ENCODE measurements around the gene ARL17A. TPM values are rescaled to one million over a fixed set of nuclear protein-coding genes. Genes with fewer than 3 reads are reported as not detected.
"Not testable (repeated sequence)": the region's sequence is repeated elsewhere in the genome, so short reads cannot be mapped to it uniquely, and the experiment has no call there.

The ARL17A gene
- 1.9 and 2.1 TPM in 2 replicates for total RNA-seq

GRCh38 chr17:46579083-46580075 is at the start of gene ARL17A:
Gene ARL17A (minus strand): TSS chr17:46579691. CDS start chr17:46576322, 3,369 bp downstream.
- not testable (repeated sequence) for DNase-seq (ENCODE audit: low read depth in 2 of 2)

- DNase-seq (ENCODE audit: low read depth in 2 of 2): not testable (repeated sequence)
Observed at GRCh38 chr17:46628753-46629436, 49.4 kb upstream of the ARL17A start.

GRCh38 chr17:46627452-46627851 is 48.0 kb upstream of the ARL17A start:
- DNase-seq (ENCODE audit: low read depth in 2 of 2): not testable (repeated sequence)

DNA sequence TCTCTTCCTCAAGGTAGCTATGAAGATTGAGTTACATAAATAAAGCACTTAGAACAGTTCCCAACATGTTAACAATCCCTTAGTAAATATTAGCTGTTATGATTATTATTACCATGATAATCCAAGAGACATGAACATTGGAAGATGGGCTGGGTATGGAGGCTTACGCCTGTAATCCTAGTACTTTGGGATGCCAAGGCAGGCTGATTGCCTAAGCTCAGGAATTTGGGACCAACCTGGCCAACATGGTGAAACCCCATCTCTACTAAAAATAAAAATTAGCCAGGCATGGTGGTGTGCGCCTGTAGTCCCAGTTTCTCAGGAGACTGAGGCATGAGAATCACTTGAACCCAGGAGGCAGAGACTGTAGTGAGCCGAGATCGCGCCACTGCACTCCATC is 45.2 kb upstream of the ARL17A start:
- DNase-seq (ENCODE audit: low read depth in 2 of 2): not testable (repeated sequence)

DNA sequence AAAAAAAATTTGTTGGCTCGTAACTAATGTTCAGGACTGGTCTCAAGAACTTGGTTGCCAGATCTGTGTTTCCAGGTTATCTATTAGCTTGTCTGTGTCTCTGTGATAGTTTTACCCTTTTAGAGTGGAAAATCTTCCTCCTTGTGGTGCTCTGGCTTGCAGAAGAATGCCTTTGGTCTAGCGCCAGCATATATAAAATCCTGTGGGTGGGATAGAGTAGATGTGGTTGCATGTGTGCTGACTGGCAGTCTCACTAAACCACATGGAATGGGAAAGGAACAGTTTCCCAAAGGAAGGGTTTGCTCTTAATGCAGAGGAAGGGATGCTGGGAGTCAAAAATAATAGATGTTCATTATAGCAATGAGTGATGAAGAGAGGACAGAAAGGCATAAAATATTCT is 44.3 kb upstream of the ARL17A start:
- not testable (repeated sequence) for DNase-seq (ENCODE audit: low read depth in 2 of 2)

GRCh38 chr17:46618975-46619374 is 39.5 kb upstream of the ARL17A start:
- not testable (repeated sequence) for DNase-seq (ENCODE audit: low read depth in 2 of 2)

DNA sequence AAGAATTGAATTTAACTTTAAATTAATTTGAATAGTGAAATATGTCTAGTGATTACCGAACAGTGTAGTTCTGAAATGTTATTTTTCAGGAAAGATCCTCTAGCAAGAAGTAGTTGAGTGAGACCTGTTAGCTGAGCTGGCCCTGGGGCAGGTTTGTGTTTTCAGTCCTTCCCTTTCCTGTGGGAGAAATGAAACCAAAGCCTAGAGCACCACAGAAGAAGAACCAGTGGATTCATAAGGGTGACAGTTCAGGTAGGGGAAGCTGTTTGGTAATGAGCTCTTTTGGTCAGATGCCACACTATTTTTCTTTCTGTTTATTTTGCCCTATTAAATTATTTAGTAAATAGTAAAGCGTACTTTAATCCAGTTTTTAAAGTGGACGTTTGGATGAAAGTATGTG is 37.6 kb upstream of the ARL17A start:
- not testable (repeated sequence) for DNase-seq (ENCODE audit: low read depth in 2 of 2)

DNA sequence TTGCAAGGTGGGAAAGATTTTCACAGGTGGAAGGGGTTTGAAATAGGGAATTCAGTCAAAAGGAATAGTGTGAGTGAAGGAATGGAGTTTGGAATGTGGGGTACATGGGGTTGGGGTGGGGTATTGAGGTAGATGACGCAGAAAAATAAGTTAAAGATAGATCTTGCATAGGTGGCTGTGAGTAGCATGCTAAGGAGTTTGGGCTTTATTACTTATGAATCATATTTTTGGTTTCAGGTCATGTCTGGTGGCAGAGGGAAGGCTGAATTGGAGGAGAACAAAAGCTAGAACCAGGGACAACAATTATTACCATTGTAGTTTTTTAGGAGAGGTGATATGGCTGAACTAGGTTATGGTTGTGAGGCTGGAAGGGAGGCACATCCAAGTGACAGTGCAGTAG is 34.4 kb upstream of the ARL17A start:
- not testable (repeated sequence) for DNase-seq (ENCODE audit: low read depth in 2 of 2)

- DNase-seq (ENCODE audit: low read depth in 2 of 2): not testable (repeated sequence)
Observed at GRCh38 chr17:46611304-46611703, 31.8 kb upstream of the ARL17A start.

GRCh38 chr17:46603125-46603524 is 23.6 kb upstream of the ARL17A start:
- DNase-seq (ENCODE audit: low read depth in 2 of 2): not testable (repeated sequence)

- DNase-seq (ENCODE audit: low read depth in 2 of 2): not testable (repeated sequence)
Observed at GRCh38 chr17:46600767-46601166, 21.3 kb upstream of the ARL17A start.

DNA sequence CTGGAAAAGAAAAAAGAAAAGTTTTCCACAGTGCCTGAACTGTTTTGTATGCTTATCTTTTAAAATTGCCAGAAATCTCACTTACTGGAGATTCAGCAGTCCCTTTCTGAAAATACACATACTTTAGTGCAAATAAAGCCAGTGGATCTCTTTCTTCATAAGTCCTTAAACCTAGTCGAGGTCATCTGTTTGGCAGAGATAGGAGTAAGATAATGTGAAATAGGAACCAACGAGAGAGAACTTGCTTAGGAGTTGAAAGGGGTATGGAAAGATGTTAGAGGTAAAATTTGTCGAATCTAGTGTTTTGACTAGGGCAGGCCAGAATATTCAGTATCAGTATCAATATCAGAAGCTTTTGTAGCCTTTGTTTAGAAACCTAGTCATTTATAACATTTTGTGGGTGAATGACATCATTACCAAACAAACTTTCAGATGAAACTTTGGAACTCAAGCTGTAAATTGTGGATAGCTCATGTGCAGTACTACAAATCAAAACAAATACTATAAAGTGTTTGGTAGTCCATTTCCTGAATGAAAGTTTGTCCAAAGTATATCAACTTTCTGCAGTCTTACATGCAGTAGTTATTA is 18.9 kb upstream of the ARL17A start:
- not testable (repeated sequence) for DNase-seq (ENCODE audit: low read depth in 2 of 2)

- DNase-seq (ENCODE audit: low read depth in 2 of 2): not testable (repeated sequence)
Observed at GRCh38 chr17:46591332-46591731, 11.8 kb upstream of the ARL17A start.

GRCh38 chr17:46590157-46591146 is 11.0 kb upstream of the ARL17A start, which contains the start of gene NSF:
Gene NSF (plus strand): TSS chr17:46590669. CDS start chr17:46590776, 107 bp downstream.
- not testable (repeated sequence) for DNase-seq (ENCODE audit: low read depth in 2 of 2)

GRCh38 chr17:46585444-46585843 is 6.0 kb upstream of the ARL17A start:
- not testable (repeated sequence) for DNase-seq (ENCODE audit: low read depth in 2 of 2)

DNA sequence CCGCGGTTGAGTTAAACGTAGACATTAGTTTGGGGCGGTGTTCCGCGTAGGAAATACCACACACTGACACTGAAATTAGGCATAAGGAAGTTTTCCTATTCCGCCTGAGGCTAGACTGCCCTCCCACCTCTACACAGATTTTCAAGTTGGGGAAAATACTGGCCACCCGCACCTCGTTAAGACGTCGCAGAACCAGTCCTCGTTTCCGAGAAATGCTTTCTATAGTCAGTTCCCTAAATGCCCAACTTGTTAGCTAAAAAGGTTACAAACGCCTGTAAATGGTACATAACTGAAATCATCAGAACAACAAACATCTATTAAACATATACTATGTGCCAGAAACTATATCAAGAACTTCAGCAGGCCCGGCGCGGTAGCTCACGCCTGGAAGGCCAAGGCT is 591 bp upstream of the ARL17A start:
- DNase-seq (ENCODE audit: low read depth in 2 of 2): not testable (repeated sequence)

DNA sequence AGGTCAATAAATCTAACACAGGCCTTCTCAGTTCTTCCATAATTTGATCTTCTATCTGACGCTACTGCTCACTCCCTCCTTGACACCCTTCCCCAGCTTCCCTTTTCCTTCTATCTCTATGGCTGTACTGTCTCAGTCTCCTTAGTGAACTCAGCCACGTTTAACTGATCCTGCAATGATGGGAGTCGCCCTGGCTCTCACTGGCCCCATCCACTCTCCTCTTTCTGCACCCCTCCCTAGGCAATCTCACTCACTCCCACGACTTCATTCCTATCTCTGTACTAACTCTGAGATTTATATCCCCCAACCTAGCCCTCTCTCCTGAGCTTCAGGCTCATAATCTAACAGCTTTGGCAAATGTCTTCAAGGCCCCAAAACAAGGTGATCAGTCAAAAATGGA is 7.7 kb downstream of the ARL17A start:
- not testable (repeated sequence) for DNase-seq (ENCODE audit: low read depth in 2 of 2)

- not testable (repeated sequence) for DNase-seq (ENCODE audit: low read depth in 2 of 2)
Observed at GRCh38 chr17:46566980-46567379, 12.5 kb downstream of the ARL17A start.

DNA sequence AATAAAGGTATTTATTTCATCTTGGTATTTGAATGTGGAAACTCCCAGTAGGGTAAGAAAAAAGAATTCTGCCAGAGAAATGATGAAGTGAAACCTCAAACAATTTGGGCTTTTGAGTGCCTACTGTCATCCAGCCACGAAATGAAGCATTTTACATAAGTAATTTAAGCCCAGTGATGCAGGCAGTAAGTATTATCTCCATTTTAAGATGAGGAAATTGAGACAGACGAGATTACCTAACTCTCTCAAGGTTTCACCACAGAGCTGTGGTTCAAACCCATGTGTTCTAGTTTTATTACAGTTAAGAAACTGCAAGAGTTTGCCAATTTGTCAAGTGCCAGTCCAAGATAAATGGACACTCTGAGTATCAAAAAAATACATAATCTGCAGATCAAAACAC is 13.2 kb downstream of the ARL17A start:
- DNase-seq (ENCODE audit: low read depth in 2 of 2): not testable (repeated sequence)

DNA sequence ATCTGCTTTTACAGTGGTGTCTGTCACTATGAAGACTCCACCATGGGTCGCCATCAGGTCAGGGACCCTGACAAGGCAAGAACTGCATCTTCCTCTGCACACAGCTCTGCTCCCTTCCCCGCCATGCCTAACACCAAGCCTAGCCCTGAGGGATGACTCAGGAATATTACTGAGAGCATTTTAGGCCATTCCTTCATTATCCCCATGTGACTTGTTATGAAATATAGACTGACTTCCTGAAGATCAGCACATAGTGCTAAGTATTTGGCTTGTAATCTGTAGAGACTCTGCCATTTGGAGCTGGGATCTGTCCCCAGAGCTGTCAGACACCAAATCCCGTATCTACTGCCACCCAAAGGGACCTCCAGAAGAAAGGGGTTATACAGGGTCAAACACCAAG is 19.4 kb downstream of the ARL17A start:
- DNase-seq (ENCODE audit: low read depth in 2 of 2): not testable (repeated sequence)

Measured in dermis microvascular lymphatic vessel endothelial cell (primary cell).